ENCODE measurements around the gene LMAN1L. TPM values are rescaled to one million over a fixed set of nuclear protein-coding genes. Genes with fewer than 3 reads are reported as not detected.
A peak's percentile ranks its signal among the peaks of the same experiment; 100 is the strongest.

The LMAN1L gene
- total RNA-seq, 1 experiment from 2014 or later = not detected

DNA sequence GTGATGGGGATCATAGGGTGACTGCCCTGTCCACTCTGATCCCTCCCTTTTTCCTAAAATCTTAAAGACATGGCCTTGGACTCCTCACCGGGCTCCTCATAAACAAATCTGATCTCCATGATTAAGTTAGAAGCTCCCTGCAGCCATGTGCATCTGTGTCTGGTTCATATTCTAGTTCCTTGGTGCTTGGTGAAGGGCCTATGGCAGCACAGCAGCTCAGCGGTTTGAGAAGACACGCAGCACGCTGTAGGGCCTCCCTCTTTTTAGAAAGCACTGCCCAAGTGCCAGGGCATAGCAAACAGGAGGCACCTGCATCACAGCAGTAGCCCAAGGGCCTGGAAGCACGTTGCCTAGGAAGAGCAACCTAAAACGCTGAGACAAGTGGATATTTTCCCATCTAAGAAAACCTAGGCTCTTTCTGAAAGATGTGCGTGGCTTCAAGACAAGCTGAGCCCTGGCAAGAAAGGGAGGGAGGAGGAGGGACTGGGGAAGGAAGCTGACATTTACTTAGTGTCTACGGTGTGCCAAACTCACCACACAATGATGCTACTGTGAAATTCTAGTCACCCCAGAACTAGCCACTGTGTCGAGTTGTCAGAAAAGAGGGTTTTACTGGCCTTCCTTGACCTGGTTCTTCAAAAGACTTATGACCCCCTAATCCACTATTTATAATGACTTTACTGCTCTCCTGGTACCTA lies 45.2 kb downstream of the LMAN1L start:
- Histone ChIP-seq H2BK120ac (ENCODE audit: low read depth, low read length, poor library complexity, severe bottlenecking) (no peak overlapping the region), H2BK12ac (ENCODE audit: insufficient read length, low read depth, low read length) (no peak overlapping the region), H3K9me3 (ENCODE audit: control insufficient read depth, low read depth, low read length) (no peaks in the 10 kb centered on the region), H3K9ac (ENCODE audit: extremely low read depth, insufficient read length, low read length) (no peak overlapping the region), H3T11ph (ENCODE audit: low read length) (no peak overlapping the region), H3K18ac (ENCODE audit: insufficient read length, low read depth, low read length) (no peak overlapping the region), H2BK20ac (ENCODE audit: low read depth, low read length, poor library complexity, severe bottlenecking) (no peak overlapping the region), H3K27me3 (ENCODE audit: insufficient read depth, low read length) (no peaks in the 10 kb centered on the region), H3K4me2 (ENCODE audit: insufficient read depth, insufficient read length, low read length) (no peak overlapping the region), H3K79me2 (ENCODE audit: insufficient read depth, low read length) (peaks cover 4% of the 10 kb centered on the region; the same call in 1 of the 2 replicates), H4K5ac (ENCODE audit: insufficient read length, low read depth, low read length) (no peak overlapping the region), H3K23me2 (ENCODE audit: insufficient read length, low read depth, low read length, poor library complexity, severe bottlenecking) (no peaks in the 10 kb centered on the region), H4K20me1 (ENCODE audit: control insufficient read depth, insufficient read depth, insufficient read length) (no peaks in the 10 kb centered on the region), H2AFZ (ENCODE audit: low read length) (no peak overlapping the region), H3K23ac (ENCODE audit: insufficient read length, low read depth, low read length) (no peak overlapping the region), H3K79me1 (ENCODE audit: insufficient read depth, low read depth, low read length, poor library complexity, severe bottlenecking) (no peaks in the 10 kb centered on the region), H3K56ac (ENCODE audit: insufficient read length, low read depth, low read length) (no peak overlapping the region), H2AK5ac (ENCODE audit: insufficient read length, low read length) (no peak overlapping the region), H3K4me1 (ENCODE audit: insufficient read depth, low read length) (no peaks in the 10 kb centered on the region), H3K27ac (ENCODE audit: insufficient read length, low read depth, low read length) (no peak overlapping the region), H4K8ac (replicated peaks; ENCODE audit: insufficient read length, low read depth, low read length) (no peak overlapping the region), H4K91ac (ENCODE audit: insufficient read length, low read depth, low read length) (no peak overlapping the region), H3K14ac (ENCODE audit: insufficient read depth, low read length) (no peak overlapping the region), H2BK5ac (ENCODE audit: insufficient read length, low read length) (no peak overlapping the region), H3K4ac (ENCODE audit: low read depth, low read length) (no peak overlapping the region), H2BK15ac (ENCODE audit: low read depth, low read length) (no peak overlapping the region)
- no peak for DNase-seq
- peaks cover 0 to 6% of the 10 kb centered on the region in 2 experiments; a peak in 3 of 4 replicates for H3K4me1 Mint-ChIP-seq
- WGBS (ENCODE audit: extremely low coverage, insufficient read length, low lambda C conversion rate) = no CpG with 5 or more reads among the region's 9 CpGs
- H3K27me3 Mint-ChIP-seq (ENCODE audit: low read depth) = no peaks in the 10 kb centered on the region
- H3K4me3 Mint-ChIP-seq = no peak overlapping the region
- TF ChIP-seq CTCF (conservative IDR thresholded peaks at IDR 0.05) = no peak
- H3K9me3 Mint-ChIP-seq = no peaks in the 10 kb centered on the region
- H3K36me3 Mint-ChIP-seq (ENCODE audit: insufficient read depth in 1 of 3, low read depth in 3 of 3) = peaks cover 4 to 9% (median 9%) of the 10 kb centered on the region in 3 experiments; a peak in 5 of 7 replicates
- H3K27ac Mint-ChIP-seq = peak overlapping the region in 1 of 3 experiments; percentile 90; a peak in 2 of 7 replicates

Measured in H9 (cell line).